ENCODE data around the gene SLC45A3. TPM values are rescaled to one million over a fixed set of nuclear protein-coding genes. Genes with fewer than 3 reads are reported as not detected.

The SLC45A3 gene, protein sequence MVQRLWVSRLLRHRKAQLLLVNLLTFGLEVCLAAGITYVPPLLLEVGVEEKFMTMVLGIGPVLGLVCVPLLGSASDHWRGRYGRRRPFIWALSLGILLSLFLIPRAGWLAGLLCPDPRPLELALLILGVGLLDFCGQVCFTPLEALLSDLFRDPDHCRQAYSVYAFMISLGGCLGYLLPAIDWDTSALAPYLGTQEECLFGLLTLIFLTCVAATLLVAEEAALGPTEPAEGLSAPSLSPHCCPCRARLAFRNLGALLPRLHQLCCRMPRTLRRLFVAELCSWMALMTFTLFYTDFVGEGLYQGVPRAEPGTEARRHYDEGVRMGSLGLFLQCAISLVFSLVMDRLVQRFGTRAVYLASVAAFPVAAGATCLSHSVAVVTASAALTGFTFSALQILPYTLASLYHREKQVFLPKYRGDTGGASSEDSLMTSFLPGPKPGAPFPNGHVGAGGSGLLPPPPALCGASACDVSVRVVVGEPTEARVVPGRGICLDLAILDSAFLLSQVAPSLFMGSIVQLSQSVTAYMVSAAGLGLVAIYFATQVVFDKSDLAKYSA
- total RNA-seq (2022; extraction: Qiagen RNA extraction): 3.8 to 5.7 TPM (median 4.8 TPM) in 5 replicates

DNA sequence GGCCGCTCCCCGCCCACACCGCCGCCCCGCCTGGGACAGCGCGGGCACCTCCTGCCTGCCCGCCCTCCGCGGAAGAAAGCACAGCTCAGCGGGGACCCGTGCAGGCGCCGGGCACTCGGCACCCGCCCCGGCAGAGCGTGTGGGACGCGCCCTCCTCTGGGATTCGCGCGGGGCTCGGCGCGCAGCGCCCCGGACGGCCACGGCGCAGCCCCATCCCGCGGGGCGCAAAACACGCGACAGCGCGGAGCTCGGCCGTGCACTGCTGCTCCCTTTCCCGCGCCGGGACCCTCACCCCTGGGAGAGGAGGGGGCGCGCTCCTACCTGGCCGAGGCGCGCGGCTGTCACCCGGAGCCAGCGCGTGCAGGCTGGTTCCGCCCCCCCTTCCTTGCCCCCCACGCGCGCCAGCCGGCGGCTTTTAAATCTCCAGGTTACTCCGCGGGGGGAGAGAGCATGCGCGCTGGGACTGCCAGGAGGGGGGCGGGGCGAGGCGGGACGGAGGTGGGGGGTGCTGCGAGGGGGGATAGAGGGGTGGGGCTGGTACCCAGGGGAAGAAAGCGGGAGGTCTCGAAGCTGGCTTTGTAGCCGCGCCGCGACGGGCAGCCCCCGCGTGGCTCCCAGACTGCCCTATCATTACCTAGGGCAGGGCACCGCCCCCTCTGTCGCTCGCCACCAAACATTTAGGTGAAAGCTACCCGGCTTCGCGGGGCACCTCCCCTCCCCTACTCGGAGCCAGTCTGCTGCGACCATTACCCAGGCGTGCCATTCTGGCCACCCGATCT, at the start of gene SLC45A3:
TSS of gene SLC45A3 (minus strand) at position 437 of the 779 bp plus-strand sequence. CDS start 15,853 bp downstream, outside the sequence.

DNA sequence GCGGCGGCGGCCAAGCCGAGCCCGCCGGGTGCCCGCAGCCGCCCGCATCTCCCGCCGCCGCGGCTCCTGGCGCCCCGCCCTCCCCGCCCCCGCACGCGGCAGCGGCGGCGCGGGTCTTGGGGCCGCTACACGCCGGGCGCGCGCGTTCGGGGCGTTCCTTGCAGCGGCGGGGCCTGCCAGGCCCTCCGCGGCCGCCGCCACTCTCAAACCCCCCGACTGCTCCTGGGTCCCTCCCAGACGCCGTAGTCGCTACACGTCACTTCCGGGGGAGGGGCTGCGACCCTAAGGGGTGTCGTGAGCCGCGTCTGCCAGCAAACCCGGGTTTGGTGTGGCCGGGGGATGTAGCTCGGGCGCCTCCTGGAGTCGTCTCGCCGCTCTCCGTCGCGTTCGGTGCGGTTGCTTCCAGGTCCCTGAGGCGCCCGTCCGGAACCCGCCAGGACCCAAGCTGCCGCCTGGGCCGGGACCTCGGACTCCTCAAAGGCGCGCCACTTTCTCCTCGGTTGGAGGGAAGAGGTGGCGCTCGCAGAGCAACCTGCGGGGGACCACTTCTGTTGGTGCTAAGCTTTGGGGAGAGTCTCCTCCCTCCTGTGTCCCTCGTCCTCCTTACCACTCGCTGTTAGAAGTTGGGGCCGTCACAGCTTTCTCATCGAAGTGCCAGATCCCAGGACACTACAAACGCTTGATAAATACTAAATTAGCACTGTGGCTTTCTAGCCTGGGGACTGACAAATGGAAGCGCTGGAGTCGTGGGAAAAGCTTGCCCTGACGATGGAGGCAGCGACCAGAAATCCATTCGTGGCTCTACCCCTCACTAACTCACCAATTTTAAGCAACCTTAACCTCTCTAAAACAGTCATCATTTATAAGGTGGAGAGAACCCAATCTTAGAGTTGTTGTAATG, 48.3 kb downstream of the SLC45A3 start, which contains the start of gene ELK4:
TSS of gene ELK4 (minus strand) at position 244 of the 901 bp plus-strand sequence. CDS start 8,129 bp downstream, outside the sequence.

Other genes starting within 250 kb of the SLC45A3 start
- 0.05 TPM in 1 of 5 replicates, not detected in the others for gene BLACAT1, start 224.5 kb downstream of the SLC45A3 start, total RNA-seq (2022; extraction: Qiagen RNA extraction)
- gene CDK18, start 175.8 kb downstream of the SLC45A3 start, total RNA-seq (2022; extraction: Qiagen RNA extraction): 0.82 to 1.2 TPM (median 0.97 TPM) in 5 replicates
- gene ELK4, start 48.5 kb downstream of the SLC45A3 start, total RNA-seq (2022; extraction: Qiagen RNA extraction): 6.5 to 10.0 TPM (median 8.4 TPM) in 5 replicates
- 81.6 to 110 TPM (median 99.7 TPM) in 5 replicates for gene NUCKS1, start 69.7 kb upstream of the SLC45A3 start, total RNA-seq (2022; extraction: Qiagen RNA extraction)
- gene RAB29, start 95.0 kb upstream of the SLC45A3 start, total RNA-seq (2022; extraction: Qiagen RNA extraction): 9.9 to 11.6 TPM (median 11.1 TPM) in 5 replicates
- gene SLC41A1, start 132.7 kb upstream of the SLC45A3 start, total RNA-seq (2022; extraction: Qiagen RNA extraction): 20.9 to 23.7 TPM (median 22.3 TPM) in 5 replicates
- gene PM20D1, start 169.6 kb upstream of the SLC45A3 start, total RNA-seq (2022; extraction: Qiagen RNA extraction): not detected in 5 replicates

Data from A549 treated with dexamethasone at 1 μM for 4 hours (cell line).